Head of caudate nucleus (tissue), 42 donors: ENCODE results near the gene CARMIL3.
"Not testable (repeated sequence)": the region's sequence is repeated elsewhere in the genome, so short reads cannot be mapped to it uniquely, and the experiment has no call there.

ENCODE experiments used
- DNase-seq, 42 donors: peaks; one replicate each; pipeline versions ENCODE4 v3.0.0 to v3.0.0-alpha.2; 2020 to 2021; ENCODE audit warnings: mixed read lengths in 7 of 42
- intact Hi-C: fragments of 100-400 bp; cut with DNase I; formaldehyde crosslinking; loops from one replicate; pipeline ENCODE4 v1.15.0; 2022

The CARMIL3 gene

GRCh38 chr14:24051789-24052655 lies at the start of gene CARMIL3:
Gene CARMIL3 (plus strand): TSS chr14:24052009. CDS start chr14:24052154, 145 bp downstream.
- intact Hi-C loops: no loop called here

GRCh38 chr14:24006471-24006816 lies 45.4 kb upstream of the CARMIL3 start:
- intact Hi-C loops, DNase-seq: not testable (repeated sequence)

More at GRCh38 chr14:24051789-24052655, at the start of gene CARMIL3:
- peak; percentile 20 to 90 (median 82) for DNase-seq

- intact Hi-C loops: not testable (repeated sequence)
- peak in 40 of 42 donors; percentile 26 to 86 (median 70) for DNase-seq
These were observed 44.8 kb upstream of the CARMIL3 start for GRCh38 chr14:24006817-24007652.

- intact Hi-C loops: no loop called here
- DNase-seq: no peak
These were observed 40.8 kb upstream of the CARMIL3 start for GRCh38 chr14:24011051-24011450.

- intact Hi-C loops, DNase-seq: not testable (repeated sequence)
These were observed 39.0 kb upstream of the CARMIL3 start for GRCh38 chr14:24012726-24013273.

- DNase-seq: peak in 25 of 42 donors; percentile 15 to 87 (median 55)
- intact Hi-C loops: loop anchor here (2.0 kb wide), 1 partner anchor 39 kb away; no protein-coding TSS in a partner anchor
These were observed 37.9 kb upstream of the CARMIL3 start for GRCh38 chr14:24013654-24014514.

- DNase-seq: not testable (repeated sequence)
- intact Hi-C loops: loop anchor here (2.0 kb wide), 1 partner anchor 41 kb away; no protein-coding TSS in a partner anchor
These were observed 36.1 kb upstream of the CARMIL3 start for GRCh38 chr14:24015745-24016144.

- intact Hi-C loops, DNase-seq: not testable (repeated sequence)
These were observed 32.8 kb upstream of the CARMIL3 start for GRCh38 chr14:24018978-24019377.

GRCh38 chr14:24019944-24020343 lies 31.9 kb upstream of the CARMIL3 start:
- DNase-seq, intact Hi-C loops: not testable (repeated sequence)

GRCh38 chr14:24020520-24020919 lies 31.3 kb upstream of the CARMIL3 start:
- intact Hi-C loops, DNase-seq: not testable (repeated sequence)

GRCh38 chr14:24024939-24025418 lies 26.8 kb upstream of the CARMIL3 start:
- DNase-seq: not testable (repeated sequence)

GRCh38 chr14:24029687-24030086 lies 22.1 kb upstream of the CARMIL3 start:
- intact Hi-C loops, DNase-seq: not testable (repeated sequence)

More at GRCh38 chr14:24024939-24025418, 26.8 kb upstream of the CARMIL3 start:
- intact Hi-C loops: not testable (repeated sequence)

GRCh38 chr14:24031331-24031730 lies 20.5 kb upstream of the CARMIL3 start:
- DNase-seq, intact Hi-C loops: not testable (repeated sequence)

GRCh38 chr14:24032727-24033418 lies 18.9 kb upstream of the CARMIL3 start:
- DNase-seq: peak in 25 of 42 donors; percentile 30 to 85 (median 53)
- intact Hi-C loops: no loop called here

- intact Hi-C loops, DNase-seq: not testable (repeated sequence)
These were observed 16.0 kb upstream of the CARMIL3 start for GRCh38 chr14:24035769-24036168.

- DNase-seq: peak; percentile 65 to 93 (median 86)
- intact Hi-C loops: no loop called here
These were observed 15.4 kb upstream of the CARMIL3 start for GRCh38 chr14:24036169-24036962.
